Measurements from ENCODE around the gene APBA1.

GRCh38 chr9:69494208-69494607 is 178.0 kb downstream of the APBA1 start:
- TF ChIP-seq, protein P1, sequence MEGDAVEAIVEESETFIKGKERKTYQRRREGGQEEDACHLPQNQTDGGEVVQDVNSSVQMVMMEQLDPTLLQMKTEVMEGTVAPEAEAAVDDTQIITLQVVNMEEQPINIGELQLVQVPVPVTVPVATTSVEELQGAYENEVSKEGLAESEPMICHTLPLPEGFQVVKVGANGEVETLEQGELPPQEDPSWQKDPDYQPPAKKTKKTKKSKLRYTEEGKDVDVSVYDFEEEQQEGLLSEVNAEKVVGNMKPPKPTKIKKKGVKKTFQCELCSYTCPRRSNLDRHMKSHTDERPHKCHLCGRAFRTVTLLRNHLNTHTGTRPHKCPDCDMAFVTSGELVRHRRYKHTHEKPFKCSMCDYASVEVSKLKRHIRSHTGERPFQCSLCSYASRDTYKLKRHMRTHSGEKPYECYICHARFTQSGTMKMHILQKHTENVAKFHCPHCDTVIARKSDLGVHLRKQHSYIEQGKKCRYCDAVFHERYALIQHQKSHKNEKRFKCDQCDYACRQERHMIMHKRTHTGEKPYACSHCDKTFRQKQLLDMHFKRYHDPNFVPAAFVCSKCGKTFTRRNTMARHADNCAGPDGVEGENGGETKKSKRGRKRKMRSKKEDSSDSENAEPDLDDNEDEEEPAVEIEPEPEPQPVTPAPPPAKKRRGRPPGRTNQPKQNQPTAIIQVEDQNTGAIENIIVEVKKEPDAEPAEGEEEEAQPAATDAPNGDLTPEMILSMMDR (IDR thresholded peaks at IDR 0.05), result no peak
- no peak for TF ChIP-seq POLR2A (IDR thresholded peaks at IDR 0.05)
